Karpas-422 (cell line): ENCODE data around the gene PARD3B. TPM values are rescaled to one million over a fixed set of nuclear protein-coding genes. Genes with fewer than 3 reads are reported as not detected.

ENCODE experiments used
- DNase-seq: peaks from one replicate; pipeline ENCODE4 v3.0.0-alpha.2; 2015
- H2AFZ ChIP-seq: fragments of 200-600 bp; sonication (generic); 2 replicates; pipeline ENCODE4 v1.6.1; 2014; ENCODE audit warnings: antibody characterized with exemption, low read length, mixed read lengths
- H3K27ac ChIP-seq: fragments of 200-600 bp; sonication (generic); 2 replicates; pipeline ENCODE4 v1.5.1; 2014; ENCODE audit warnings: mild to moderate bottlenecking, low read length, moderate library complexity
- H3K27me3 ChIP-seq: fragments of 200-600 bp; sonication (generic); 2 replicates; pipeline ENCODE4 v1.6.1; 2014; ENCODE audit warnings: low read length, mixed read lengths
- H3K36me3 ChIP-seq: fragments of 200-600 bp; sonication (generic); 2 replicates; pipeline ENCODE4 v1.6.1; 2014; ENCODE audit warnings: low read length, mixed read lengths; ENCODE audit not compliant: insufficient read depth
- H3K4me1 ChIP-seq: fragments of 200-600 bp; sonication (generic); 2 replicates; pipeline ENCODE4 v1.6.1; 2014; ENCODE audit warnings: mild to moderate bottlenecking, low read length, mixed read lengths
- H3K4me2 ChIP-seq: fragments of 200-600 bp; sonication (generic); 2 replicates; pipeline ENCODE4 v1.6.1; 2014; ENCODE audit warnings: low read length, low read depth, mild to moderate bottlenecking; ENCODE audit not compliant: poor library complexity, severe bottlenecking
- H3K4me3 ChIP-seq: fragments of 200-600 bp; sonication (generic); 2 replicates; pipeline ENCODE4 v1.5.1; 2014; ENCODE audit warnings: mild to moderate bottlenecking, antibody characterized with exemption, low read length, mixed read lengths
- H3K79me2 ChIP-seq: fragments of 200-600 bp; sonication (generic); 2 replicates; pipeline ENCODE4 v1.6.1; 2014; ENCODE audit warnings: mild to moderate bottlenecking, low read length, mixed read lengths
- H3K9ac ChIP-seq: fragments of 200-600 bp; sonication (generic); 2 replicates; pipeline ENCODE4 v1.6.0; 2014; ENCODE audit warnings: low read length
- H3K9me2 ChIP-seq: fragments of 200-600 bp; sonication (generic), shearing (Covaris generic); replicated peaks from 2 replicates; pipeline ENCODE4 v1.6.0; 2014; ENCODE audit warnings: mild to moderate bottlenecking, low read length, moderate library complexity; ENCODE audit not compliant: insufficient read depth
- H3K9me3 ChIP-seq: fragments of 300-700, 200-600 bp; sonication (generic); 2 replicates; pipeline ENCODE4 v1.6.1; 2014; ENCODE audit warnings: low read length, mixed read lengths
- H4K20me1 ChIP-seq: fragments of 200-600 bp; sonication (generic); 2 replicates; pipeline ENCODE4 v1.6.1; 2014; ENCODE audit warnings: mild to moderate bottlenecking, antibody characterized with exemption, low read length, low read depth; ENCODE audit not compliant: insufficient read depth
- total RNA-seq: library from RNA; depleted of rRNA; stranded (reverse); fragments of >200 nt; shearing (Covaris generic); gene quantifications from 2 replicates; pipeline ENCODE4 v1.2.3, GENCODE V29; 2014; ENCODE audit warnings: low replicate concordance

PARD3B gene
- total RNA-seq, 1 experiment from 2014 or later, result not detected

DNA sequence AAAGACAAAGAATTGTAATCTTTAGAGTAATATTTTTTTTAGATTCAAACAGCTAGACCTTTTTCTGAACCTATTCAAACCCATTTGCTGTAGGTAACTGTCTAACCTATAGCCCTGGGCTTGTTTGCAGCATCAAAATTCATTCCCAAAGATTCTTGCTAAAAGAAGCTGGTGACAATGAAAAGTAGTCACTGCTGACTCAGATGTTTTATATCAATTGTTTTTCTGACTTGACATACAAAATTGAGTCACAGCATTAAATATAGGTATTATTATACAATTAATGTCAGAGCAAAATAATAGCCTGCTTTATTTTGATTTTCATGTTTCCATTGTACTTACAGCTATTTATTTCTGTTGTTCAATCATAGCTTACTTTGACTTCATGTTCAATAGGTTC is 816.7 kb downstream of the PARD3B start:
- Histone ChIP-seq H3K79me2 (no peaks in the 10 kb centered on the region), H4K20me1 (no peaks in the 10 kb centered on the region), H3K4me2 (no peak overlapping the region), H3K36me3 (no peaks in the 10 kb centered on the region), H2AFZ (no peak overlapping the region), H3K9me2 (no peaks in the 10 kb centered on the region), H3K9me3 (no peaks in the 10 kb centered on the region), H3K27me3 (no peaks in the 10 kb centered on the region), H3K27ac (no peak overlapping the region), H3K4me3 (no peak overlapping the region), H3K9ac (no peak overlapping the region), H3K4me1 (peaks cover 11% of the 10 kb centered on the region)
- DNase-seq, result peak; percentile 14

DNA sequence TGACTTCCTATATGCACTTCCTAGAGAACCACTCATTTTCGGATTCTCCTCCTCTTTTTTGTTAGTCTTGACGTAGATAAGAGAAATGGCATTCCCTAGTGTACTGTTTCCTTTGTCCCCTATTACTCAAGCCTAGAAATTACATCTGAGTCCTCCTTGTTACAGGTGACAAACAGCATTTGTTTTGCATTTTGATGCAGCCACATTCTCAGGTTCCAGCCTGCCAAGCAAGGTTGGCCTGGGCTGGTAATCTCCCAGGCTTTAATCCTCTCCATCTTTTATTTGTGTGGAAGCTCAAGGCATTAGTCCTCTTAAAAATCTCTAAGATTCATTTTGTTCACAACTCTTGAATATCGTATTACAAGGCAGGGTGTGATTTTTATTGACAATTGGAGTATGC is 819.0 kb downstream of the PARD3B start:
- H3K4me1 ChIP-seq, result peaks cover 13% of the 10 kb centered on the region
- H2AFZ ChIP-seq, result no peak overlapping the region
- no peaks in the 10 kb centered on the region for H4K20me1 ChIP-seq
- H3K9ac ChIP-seq, result no peak overlapping the region
- DNase-seq, result peak; percentile 33
- no peaks in the 10 kb centered on the region for H3K36me3 ChIP-seq
- no peaks in the 10 kb centered on the region for H3K27me3 ChIP-seq
- no peaks in the 10 kb centered on the region for H3K9me3 ChIP-seq
- no peaks in the 10 kb centered on the region for H3K79me2 ChIP-seq
- H3K4me3 ChIP-seq, result no peak overlapping the region
- no peak overlapping the region for H3K27ac ChIP-seq
- no peak overlapping the region for H3K4me2 ChIP-seq
- H3K9me2 ChIP-seq, result no peaks in the 10 kb centered on the region

DNA sequence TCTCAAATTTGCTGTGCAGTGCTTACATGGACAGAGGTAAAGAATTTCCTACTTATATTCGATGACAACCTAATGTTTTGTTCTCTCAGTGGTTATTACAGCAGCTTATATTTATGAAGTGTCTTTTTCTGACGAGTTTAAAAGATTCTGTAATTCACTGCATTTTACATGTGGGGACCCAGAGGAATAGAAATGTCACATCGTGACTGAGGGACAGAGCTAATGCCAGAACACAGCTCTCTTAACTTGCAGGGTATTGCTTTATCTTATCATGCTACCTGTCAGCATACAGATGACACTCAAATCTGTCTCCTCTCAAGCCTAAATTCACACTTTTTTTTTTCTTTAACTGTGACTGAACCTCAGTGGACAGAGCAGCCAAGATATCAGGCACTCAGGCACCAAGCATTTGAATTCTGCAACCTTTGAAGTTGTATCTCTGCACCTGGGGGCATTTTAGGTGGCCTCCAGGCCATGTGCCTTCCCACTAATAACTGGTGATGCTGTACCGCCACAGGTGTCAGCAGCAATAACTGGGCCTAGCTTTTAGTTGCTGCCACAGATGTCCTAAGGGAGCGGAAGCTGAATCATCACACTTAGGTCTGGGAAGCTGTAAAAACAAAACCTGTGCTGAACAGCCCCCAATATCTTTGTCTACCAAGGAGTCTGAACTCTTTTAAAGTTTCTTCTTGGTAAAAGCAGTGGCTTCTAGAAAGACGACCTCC is 821.2 kb downstream of the PARD3B start:
- H3K27ac ChIP-seq, result no peak overlapping the region
- no peaks in the 10 kb centered on the region for H3K9me3 ChIP-seq
- 0 out of 2 replicates have a peak overlapping the region, but pooled peaks have one; percentile 2 for H2AFZ ChIP-seq
- H3K9me2 ChIP-seq, result no peaks in the 10 kb centered on the region
- H3K36me3 ChIP-seq, result no peaks in the 10 kb centered on the region
- H3K4me1 ChIP-seq, result peaks cover 13% of the 10 kb centered on the region
- no peaks in the 10 kb centered on the region for H4K20me1 ChIP-seq
- H3K27me3 ChIP-seq, result no peaks in the 10 kb centered on the region
- H3K4me2 ChIP-seq, result no peak overlapping the region
- DNase-seq, result peak; percentile 40
- no peak overlapping the region for H3K9ac ChIP-seq
- no peak overlapping the region for H3K4me3 ChIP-seq
- H3K79me2 ChIP-seq, result no peaks in the 10 kb centered on the region

DNA sequence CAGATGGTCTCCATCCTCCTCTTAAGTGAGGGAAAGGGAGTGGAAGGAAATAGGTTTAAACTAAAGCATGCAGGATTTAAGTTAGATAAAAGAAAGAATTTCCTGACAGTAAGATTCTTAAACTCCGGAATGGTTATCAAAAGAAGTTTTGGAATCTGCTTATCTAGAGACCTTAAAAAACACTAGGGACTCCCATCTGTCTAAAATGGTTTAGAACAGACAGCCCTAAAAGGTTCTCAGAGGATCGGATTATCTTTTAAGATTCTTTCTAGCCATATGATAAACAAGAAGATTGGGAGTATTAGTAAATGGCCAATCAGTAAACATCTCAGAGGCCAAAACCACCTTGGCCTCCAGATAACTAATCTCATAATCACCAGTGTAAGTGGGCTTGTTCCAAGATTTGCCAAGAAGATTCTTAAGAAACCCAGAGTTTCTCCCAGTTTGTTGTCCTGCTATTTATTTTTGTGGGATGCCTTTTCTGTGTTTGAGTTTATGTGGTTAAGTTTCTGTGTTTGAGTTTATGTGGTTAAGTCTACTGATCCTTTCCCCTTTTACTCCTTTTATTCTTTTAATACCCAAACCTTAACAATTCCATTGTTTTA is 822.2 kb downstream of the PARD3B start:
- no peak for DNase-seq
- Histone ChIP-seq H3K27ac (no peak overlapping the region), H3K9me3 (no peaks in the 10 kb centered on the region), H3K4me1 (peaks cover 17% of the 10 kb centered on the region), H3K4me3 (no peak overlapping the region), H3K36me3 (no peaks in the 10 kb centered on the region), H4K20me1 (no peaks in the 10 kb centered on the region), H3K4me2 (no peak overlapping the region), H3K27me3 (no peaks in the 10 kb centered on the region), H3K79me2 (no peaks in the 10 kb centered on the region), H3K9me2 (no peaks in the 10 kb centered on the region), H2AFZ (no peak overlapping the region), H3K9ac (no peak overlapping the region)

DNA sequence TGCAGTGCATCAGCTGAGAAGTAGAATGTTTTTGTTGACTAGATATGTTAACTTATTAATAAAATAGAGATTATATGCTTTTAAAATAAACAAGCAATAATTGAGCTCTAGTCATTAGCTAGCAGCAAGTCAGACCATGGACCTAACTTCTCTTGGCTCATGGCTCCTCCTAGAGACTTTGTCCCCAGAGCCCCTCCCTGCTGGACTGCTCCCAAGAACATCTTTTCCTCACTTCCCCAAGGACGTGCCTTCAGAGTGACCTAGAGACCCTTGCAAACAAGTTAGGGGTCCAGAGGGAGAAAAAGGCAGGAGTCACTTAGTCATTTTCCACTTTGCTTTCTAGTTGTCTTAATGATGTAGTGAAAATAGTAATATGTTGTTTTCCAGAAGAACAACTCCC is 824.5 kb downstream of the PARD3B start:
- DNase-seq, result no peak
- no peaks in the 10 kb centered on the region for H4K20me1 ChIP-seq
- H3K36me3 ChIP-seq, result no peaks in the 10 kb centered on the region
- no peak overlapping the region for H3K27ac ChIP-seq
- no peak overlapping the region for H3K4me2 ChIP-seq
- no peaks in the 10 kb centered on the region for H3K79me2 ChIP-seq
- peaks cover 18% of the 10 kb centered on the region for H3K4me1 ChIP-seq
- no peak overlapping the region for H2AFZ ChIP-seq
- no peaks in the 10 kb centered on the region for H3K9me2 ChIP-seq
- no peaks in the 10 kb centered on the region for H3K27me3 ChIP-seq
- H3K4me3 ChIP-seq, result no peak overlapping the region
- no peak overlapping the region for H3K9ac ChIP-seq
- H3K9me3 ChIP-seq, result no peaks in the 10 kb centered on the region

DNA sequence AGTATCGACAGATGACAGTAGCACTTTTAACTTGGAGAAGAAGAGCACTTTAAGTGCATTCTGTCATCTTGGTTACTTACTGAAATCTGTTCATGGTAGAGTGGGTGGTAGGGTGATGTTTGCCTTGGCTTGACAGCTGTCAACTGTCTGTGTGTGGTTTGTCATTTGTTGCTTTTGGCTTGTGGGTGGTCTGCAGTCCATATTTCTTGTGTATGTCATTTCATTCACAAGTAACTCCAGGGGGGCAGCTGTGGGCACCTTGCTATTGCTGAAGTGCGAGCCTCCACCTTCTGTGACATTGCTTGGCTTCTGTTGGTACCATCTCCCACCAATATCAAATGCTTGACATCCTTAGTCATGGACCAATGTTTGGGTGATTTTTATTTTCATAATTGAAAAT is 825.5 kb downstream of the PARD3B start:
- Histone ChIP-seq H3K9me2 (no peaks in the 10 kb centered on the region), H3K4me1 (peaks cover 18% of the 10 kb centered on the region), H3K27me3 (no peaks in the 10 kb centered on the region), H3K27ac (no peak overlapping the region), H3K4me2 (no peak overlapping the region), H4K20me1 (no peaks in the 10 kb centered on the region), H3K4me3 (no peak overlapping the region), H3K36me3 (no peaks in the 10 kb centered on the region), H3K9ac (no peak overlapping the region), H2AFZ (no peak overlapping the region), H3K9me3 (no peaks in the 10 kb centered on the region), H3K79me2 (no peaks in the 10 kb centered on the region)
- no peak for DNase-seq

DNA sequence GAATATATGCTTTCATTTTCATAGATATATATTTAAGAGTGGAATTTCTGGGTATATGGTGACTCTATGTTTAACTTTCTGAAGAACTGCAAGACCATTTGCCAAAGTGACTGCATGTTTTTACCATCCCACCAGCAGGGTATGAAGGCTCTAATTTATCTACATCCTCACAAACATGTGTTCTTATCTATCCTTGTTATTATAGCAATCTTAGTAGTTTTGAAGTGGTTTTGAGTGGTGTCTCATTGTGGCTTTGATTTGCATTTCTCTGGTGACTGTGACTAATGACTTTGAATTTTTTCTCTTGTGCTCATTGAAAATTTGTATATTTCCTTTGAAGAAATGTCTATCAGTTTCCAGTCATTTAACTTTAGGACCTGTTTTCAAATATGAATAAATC is 826.9 kb downstream of the PARD3B start:
- Histone ChIP-seq H3K9ac (no peak overlapping the region), H3K79me2 (no peaks in the 10 kb centered on the region), H4K20me1 (no peaks in the 10 kb centered on the region), H3K9me3 (no peaks in the 10 kb centered on the region), H3K4me1 (peaks cover 5% of the 10 kb centered on the region), H3K27me3 (no peaks in the 10 kb centered on the region), H3K9me2 (no peaks in the 10 kb centered on the region), H3K27ac (no peak overlapping the region), H3K4me3 (no peak overlapping the region), H3K36me3 (no peaks in the 10 kb centered on the region), H2AFZ (no peak overlapping the region), H3K4me2 (no peak overlapping the region)
- DNase-seq, result peak; percentile 15

DNA sequence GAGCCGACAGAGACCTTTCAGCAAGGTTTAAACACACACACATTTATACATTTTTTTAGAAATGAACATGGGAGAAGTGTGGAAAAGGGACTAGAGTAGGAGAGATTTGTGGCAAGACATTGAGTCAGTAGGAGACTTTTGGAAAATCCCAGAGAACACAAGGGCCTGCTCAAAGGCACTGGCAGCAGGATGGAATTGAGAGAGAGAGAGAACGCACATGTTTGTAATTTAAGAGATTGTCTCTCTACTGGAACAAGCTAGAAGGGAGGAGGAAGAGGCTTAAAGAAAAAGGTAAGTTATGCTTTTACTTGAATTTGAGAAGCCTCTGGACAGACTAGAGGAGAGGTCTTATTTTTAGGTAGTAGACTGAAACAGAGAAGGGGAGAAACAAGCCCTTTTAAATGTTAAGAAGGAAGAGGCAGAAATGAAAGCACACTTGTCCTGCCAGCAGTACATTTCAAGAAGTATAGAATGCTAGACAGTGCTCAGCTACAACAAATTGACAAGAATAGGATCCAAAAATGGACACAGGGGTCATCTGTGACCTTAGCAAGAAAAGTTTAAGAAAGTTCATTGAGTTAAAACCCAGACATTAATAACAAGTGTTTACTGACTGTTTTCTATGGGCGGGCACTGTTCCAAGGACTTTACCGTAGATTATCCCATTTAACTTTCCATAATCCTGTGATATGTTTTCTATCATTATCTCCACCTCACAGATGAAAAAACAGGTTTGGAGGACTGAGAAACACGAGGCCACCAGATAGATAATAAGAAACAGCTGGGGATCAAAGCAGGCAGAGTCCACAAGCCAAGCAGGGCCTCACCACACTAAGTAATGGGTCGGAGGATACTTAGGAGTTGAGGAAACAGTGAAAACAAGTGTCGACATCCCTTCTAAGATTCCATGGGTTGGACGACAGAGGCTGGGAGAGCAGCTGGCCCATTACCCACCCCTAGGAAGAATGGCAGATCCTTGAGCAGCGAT is 830.5 kb downstream of the PARD3B start:
- H3K4me1 ChIP-seq, result peaks cover 5% of the 10 kb centered on the region
- no peaks in the 10 kb centered on the region for H3K27me3 ChIP-seq
- no peaks in the 10 kb centered on the region for H3K9me2 ChIP-seq
- H3K9ac ChIP-seq, result no peak overlapping the region
- H3K36me3 ChIP-seq, result no peaks in the 10 kb centered on the region
- H4K20me1 ChIP-seq, result no peaks in the 10 kb centered on the region
- no peak overlapping the region for H3K4me3 ChIP-seq
- no peaks in the 10 kb centered on the region for H3K9me3 ChIP-seq
- H3K27ac ChIP-seq, result no peak overlapping the region
- H3K79me2 ChIP-seq, result no peaks in the 10 kb centered on the region
- no peak overlapping the region for H3K4me2 ChIP-seq
- no peak overlapping the region for H2AFZ ChIP-seq
- no peak for DNase-seq
